RPMI8226 (cell line): ENCODE measurements around the gene ISYNA1.

Experiments used
- DNase-seq: peaks from one replicate; pipeline ENCODE4 v3.0.0-alpha.2; 2015

Gene ISYNA1

GRCh38 chr19:18466354-18466753 is 28.4 kb upstream of the ISYNA1 start:
- DNase-seq: no peak

- DNase-seq: no peak
Observed at GRCh38 chr19:18465964-18466339, 28.0 kb upstream of the ISYNA1 start.

- DNase-seq: no peak
Observed at GRCh38 chr19:18465214-18465963, 27.5 kb upstream of the ISYNA1 start.

- no peak for DNase-seq
Observed at GRCh38 chr19:18464646-18465045, 26.7 kb upstream of the ISYNA1 start.

- DNase-seq: no peak
Observed at GRCh38 chr19:18461471-18461870, 23.5 kb upstream of the ISYNA1 start.

GRCh38 chr19:18460900-18461299 is 23.0 kb upstream of the ISYNA1 start:
- no peak for DNase-seq

GRCh38 chr19:18457483-18458331 is 19.8 kb upstream of the ISYNA1 start:
- DNase-seq: no peak

- DNase-seq: no peak
Observed at GRCh38 chr19:18456974-18457373, 19.0 kb upstream of the ISYNA1 start.

GRCh38 chr19:18456279-18456678 is 18.3 kb upstream of the ISYNA1 start:
- DNase-seq: no peak

GRCh38 chr19:18453269-18454024 is 15.5 kb upstream of the ISYNA1 start:
- no peak for DNase-seq

GRCh38 chr19:18452386-18452785 is 14.5 kb upstream of the ISYNA1 start:
- no peak for DNase-seq

GRCh38 chr19:18450931-18451836 is 13.3 kb upstream of the ISYNA1 start:
- peak; percentile 76 for DNase-seq

GRCh38 chr19:18450021-18450930 is 12.3 kb upstream of the ISYNA1 start:
- no peak for DNase-seq

- DNase-seq: no peak
Observed at GRCh38 chr19:18449552-18449951, 11.6 kb upstream of the ISYNA1 start.

GRCh38 chr19:18446811-18447359 is 9.0 kb upstream of the ISYNA1 start:
- DNase-seq: no peak

- DNase-seq: no peak
Observed at GRCh38 chr19:18446145-18446810, 8.3 kb upstream of the ISYNA1 start.

GRCh38 chr19:18445262-18445948 is 7.5 kb upstream of the ISYNA1 start:
- no peak for DNase-seq

GRCh38 chr19:18444513-18444912 is 6.6 kb upstream of the ISYNA1 start:
- DNase-seq: no peak

GRCh38 chr19:18443831-18444230 is 5.9 kb upstream of the ISYNA1 start:
- DNase-seq: no peak

- no peak for DNase-seq
Observed at GRCh38 chr19:18443406-18443805, 5.5 kb upstream of the ISYNA1 start.
